Heart left ventricle (tissue), 13 donors: ENCODE data around the gene INSM1.

Source experiments
- CTCF ChIP-seq, 12 donors: fragments of 200-600 bp; sonication (generic) in 4 of 12; IDR thresholded peaks; one replicate each; pipeline versions ENCODE4 v1.5.0 to v1.8.0; 2018 to 2022; ENCODE audit warnings: antibody characterized with exemption in 12 of 12, mild to moderate bottlenecking in 5 of 12
- POLR2A ChIP-seq, 2 donors: fragments of 450-650 bp; IDR thresholded peaks; one replicate each; pipeline ENCODE4 v1.6.1; 2017; ENCODE audit warnings: antibody characterized with exemption in 2 of 2, mild to moderate bottlenecking in 2 of 2, moderate library complexity in 2 of 2
- donor health status: ischemic (EF 13 %, LVEDD 7.1; RV severe dilation, severe dysfunction).
- donor health status: DM: no; HTN: yes; CAD: no.
- donor health status: DM: no; HTN: no; CAD: no.
- donor health status: ischemic (EF 25% LVEDD 6.9; RV normal size, moderate dysfunction).
- donor health status: ischemic (EF 25% LVEDD 5.7; RV mildly dilated, moderate dysfunction).
- donor health status: ischemic (EF 35%, LVEDD 5.7; RV mildly dilated, moderate dysfunction).
- donor health status: nonischemic (EF 11% LVEDD 7.7; RV severe dilation, severe dysfunction).
- donor health status: DM: yes; HTN: yes; CAD: no.
- donor health status: PGD.
- donor health status: ischemic (EF 29% LVEDD 5.4; RV normal size, mild dysfunction).
- donor health status: nonischemic (EF 23%, LVEDD 6.1; RV moderate dilation, normal function).

GRCh38 chr20:20365480-20366161 is 2.3 kb upstream of the INSM1 start:
- TF ChIP-seq CTCF (IDR thresholded peaks at IDR 0.05) (no peak), POLR2A (IDR thresholded peaks at IDR 0.05) (no peak)
